WI38 (cell line): ENCODE measurements around the gene FGGY.

Experiments used
- H3K4me3 ChIP-seq: 2 replicates; pipeline ENCODE4 v1.5.1; 2011; ENCODE audit warnings: low read depth, mild to moderate bottlenecking, control low read depth, low read length
- TF ChIP-seq, protein P1 (sequence below): IDR thresholded peaks from 2 replicates; pipeline ENCODE4 v1.5.1; 2012; ENCODE audit warnings: low read depth, mild to moderate bottlenecking, control low read depth, low read length

Gene FGGY

DNA sequence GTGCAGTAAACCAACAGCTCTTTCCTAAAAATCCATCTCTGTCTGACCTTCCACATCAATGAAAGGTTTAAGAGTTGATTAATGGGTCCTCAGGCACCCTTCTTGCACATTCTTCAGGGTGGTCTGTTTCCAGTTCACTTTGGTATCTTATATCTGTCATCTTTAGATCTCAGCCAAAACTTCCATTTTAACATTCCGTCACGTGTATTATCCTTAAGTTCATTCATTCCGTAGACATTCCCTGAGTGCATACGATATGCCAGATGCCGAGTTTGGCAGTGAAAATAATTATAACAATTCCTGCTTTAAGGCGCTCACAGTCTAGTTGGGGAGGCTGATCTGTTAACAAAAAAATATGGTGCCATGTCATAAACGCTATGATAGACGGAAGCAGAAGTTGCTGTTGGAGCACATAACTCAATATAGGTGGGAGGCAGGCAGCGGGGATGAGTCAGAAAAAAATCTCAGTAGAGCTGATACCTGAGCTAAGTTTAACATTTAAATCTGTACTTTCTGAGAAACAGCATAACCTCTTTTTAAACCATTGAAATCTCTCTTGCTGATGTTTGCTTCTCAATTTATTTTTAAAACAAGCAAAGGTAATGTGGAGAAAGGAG, 458.3 kb downstream of the FGGY start:
- TF ChIP-seq, protein P1, sequence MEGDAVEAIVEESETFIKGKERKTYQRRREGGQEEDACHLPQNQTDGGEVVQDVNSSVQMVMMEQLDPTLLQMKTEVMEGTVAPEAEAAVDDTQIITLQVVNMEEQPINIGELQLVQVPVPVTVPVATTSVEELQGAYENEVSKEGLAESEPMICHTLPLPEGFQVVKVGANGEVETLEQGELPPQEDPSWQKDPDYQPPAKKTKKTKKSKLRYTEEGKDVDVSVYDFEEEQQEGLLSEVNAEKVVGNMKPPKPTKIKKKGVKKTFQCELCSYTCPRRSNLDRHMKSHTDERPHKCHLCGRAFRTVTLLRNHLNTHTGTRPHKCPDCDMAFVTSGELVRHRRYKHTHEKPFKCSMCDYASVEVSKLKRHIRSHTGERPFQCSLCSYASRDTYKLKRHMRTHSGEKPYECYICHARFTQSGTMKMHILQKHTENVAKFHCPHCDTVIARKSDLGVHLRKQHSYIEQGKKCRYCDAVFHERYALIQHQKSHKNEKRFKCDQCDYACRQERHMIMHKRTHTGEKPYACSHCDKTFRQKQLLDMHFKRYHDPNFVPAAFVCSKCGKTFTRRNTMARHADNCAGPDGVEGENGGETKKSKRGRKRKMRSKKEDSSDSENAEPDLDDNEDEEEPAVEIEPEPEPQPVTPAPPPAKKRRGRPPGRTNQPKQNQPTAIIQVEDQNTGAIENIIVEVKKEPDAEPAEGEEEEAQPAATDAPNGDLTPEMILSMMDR = no peak
- H3K4me3 ChIP-seq = no peak overlapping the region

DNA sequence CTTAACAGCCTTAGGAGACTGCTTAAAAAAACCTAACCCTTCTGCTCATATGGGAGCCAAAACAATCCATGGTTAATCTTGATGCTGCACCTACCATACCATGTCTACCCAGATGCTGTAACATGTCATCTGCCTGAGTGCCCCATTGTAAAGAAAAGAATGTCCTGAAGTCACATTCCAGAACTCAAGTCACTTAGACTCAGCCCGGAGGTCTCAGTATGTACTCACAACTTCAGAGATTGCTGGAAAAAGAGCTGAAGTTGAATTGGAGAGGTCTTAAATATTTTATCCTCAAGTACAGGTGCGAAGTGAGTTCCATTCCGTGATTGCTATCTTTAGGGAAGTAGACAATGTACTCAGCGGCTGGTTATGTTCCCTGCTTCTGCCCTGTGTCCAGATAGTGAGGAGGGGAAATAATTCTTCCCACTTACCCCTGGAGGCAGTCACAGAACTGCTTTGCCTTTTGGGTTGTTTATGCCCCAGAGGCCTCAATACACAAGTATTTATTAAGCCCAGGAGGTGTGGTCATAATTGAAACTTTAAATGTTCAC, 460.4 kb downstream of the FGGY start:
- H3K4me3 ChIP-seq = no peak overlapping the region
- TF ChIP-seq, protein P1 = no peak

DNA sequence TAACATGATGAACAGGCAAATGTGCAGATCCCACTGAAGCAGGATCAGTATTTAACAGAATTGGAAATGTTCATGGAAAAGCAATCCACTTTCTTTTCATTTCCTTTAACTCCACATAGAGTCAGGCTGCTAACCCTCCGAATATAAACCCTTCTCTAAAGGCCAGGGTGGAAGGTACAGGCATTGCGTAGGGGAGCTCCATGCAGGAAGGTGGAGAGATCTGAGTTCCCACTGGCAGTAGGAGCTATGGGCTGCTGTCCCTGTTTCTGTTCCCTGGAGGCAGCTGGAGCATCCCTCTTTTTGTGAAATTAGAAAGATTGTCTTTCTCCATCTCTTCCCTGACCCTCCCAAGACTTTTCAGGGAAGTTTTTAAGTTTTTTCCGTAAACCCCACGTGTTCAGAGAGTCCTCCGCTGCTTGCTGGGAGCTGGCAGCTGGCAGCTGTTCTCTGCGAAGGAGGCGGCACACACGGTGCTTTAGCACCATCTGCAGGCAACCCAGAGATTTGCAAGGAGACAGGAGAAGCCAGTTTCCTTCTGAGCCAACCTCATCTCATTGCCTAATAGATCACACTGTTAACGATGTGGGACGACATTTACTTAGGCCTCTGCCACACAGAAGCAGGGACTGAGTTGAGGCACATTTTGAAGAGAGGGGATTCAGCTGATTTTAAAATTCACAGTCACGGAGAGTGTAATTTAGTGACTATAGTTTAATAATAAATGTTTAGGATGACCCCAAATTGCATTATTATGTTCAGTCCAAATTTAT, 462.4 kb downstream of the FGGY start:
- H3K4me3 ChIP-seq = no peak overlapping the region
- TF ChIP-seq, protein P1 = peak; percentile 93

DNA sequence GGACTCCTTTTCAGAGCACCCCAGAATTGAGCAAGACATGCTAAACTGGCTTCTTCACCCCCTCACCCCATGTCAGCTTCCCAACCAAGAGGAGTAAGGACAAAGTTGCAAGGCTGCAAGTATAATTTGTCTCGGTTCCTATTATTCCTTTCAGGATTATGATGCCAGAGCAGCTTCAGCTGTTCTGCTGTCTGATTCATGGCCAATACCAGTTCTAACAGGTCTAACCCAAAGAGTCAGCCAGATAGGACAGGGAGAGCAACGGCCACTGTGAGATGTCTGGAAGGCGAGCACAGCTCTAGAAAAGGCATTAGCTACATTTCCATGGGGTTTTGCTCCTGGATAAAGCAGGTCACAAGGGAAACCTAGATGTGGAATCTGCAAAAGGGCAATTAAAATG, 464.5 kb downstream of the FGGY start:
- no peak overlapping the region for H3K4me3 ChIP-seq

DNA sequence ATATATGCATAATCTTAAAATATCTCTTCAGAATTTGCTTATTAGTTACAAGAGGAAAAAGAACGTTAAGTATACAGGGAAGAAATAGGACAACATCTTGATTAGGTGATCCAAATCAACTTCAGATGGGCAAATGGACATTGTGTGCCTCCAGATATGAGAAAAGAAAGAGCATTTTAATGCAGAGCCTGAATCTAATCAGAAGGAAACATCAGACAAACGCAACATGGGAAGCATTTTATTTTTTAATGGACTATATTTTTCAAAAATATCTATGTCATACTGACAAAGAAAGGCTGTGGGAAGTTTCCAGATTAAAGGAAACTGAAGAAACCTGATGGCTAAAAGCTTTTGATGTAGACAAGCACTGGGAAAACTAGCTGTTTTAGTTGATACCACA, 466.5 kb downstream of the FGGY start:
- TF ChIP-seq, protein P1 = no peak
- no peak overlapping the region for H3K4me3 ChIP-seq

More for the DNA sequence above, 464.5 kb downstream of the FGGY start:
- TF ChIP-seq, protein P1 = no peak

DNA sequence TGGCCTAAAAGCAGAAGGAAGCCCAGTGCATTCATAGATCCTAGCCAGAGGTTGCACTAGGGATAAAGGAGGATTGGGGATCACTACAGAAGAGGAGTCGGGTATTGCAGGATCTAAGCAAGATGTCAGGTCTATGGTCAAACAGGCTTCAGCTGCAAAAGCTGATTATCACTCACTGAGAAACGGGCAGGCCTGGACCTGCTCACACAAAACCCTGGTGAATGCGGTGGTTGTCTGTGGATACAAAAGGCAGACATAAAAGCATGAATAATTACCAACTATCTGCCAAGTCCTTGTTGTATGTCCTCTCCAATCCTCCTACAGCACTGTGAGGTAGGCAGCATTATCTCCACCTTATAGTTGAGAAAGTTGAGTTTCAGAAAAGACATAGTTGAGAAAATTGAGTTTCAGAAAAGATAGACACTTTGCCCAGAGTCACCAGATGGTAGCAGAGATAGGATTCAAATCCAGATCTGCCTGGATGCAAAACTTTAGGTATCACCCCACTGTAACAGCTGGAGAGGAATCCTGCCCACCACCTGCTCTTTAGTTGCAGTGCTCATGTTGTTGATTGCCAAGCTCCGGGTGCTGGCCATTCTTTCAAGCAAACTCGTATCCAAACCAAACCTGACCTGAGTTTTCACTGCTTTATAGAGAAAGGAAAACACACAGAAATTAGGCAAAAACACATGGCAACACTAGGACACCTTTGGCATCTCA, 468.3 kb downstream of the FGGY start:
- TF ChIP-seq, protein P1 = no peak
- H3K4me3 ChIP-seq = no peak overlapping the region
